GM12878 (cell line): Measurements from ENCODE around the gene PRDM15. TPM values are rescaled to one million over a fixed set of nuclear protein-coding genes. Genes with fewer than 3 reads are reported as not detected.

Experiments
- ATF7 ChIP-seq: fragments of 450-650 bp; IDR thresholded peaks from 2 replicates; pipeline ENCODE4 v1.6.1; 2016; ENCODE audit warnings: low read depth, mild to moderate bottlenecking
- CBFB ChIP-seq: IDR thresholded peaks from 2 replicates; pipeline ENCODE4 v1.6.1; 2016; ENCODE audit warnings: antibody characterized with exemption, low read depth
- CEBPB ChIP-seq, 2 experiments: fragments of 150-350 bp in 1 of 2; IDR thresholded peaks; 2 replicates each; pipeline ENCODE4 v1.6.1; 2012 to 2014; ENCODE audit warnings: low read depth in 2 of 2, low read length in 2 of 2, borderline replicate concordance in 1 of 2, inconsistent platforms in 1 of 2
- CHD2 ChIP-seq: IDR thresholded peaks from 2 replicates; pipeline ENCODE4 v1.6.1; 2011; ENCODE audit warnings: low read depth, low read length, improper control_type of control experiment, borderline replicate concordance
- EED ChIP-seq: sonication (generic); IDR thresholded peaks from 2 replicates; pipeline ENCODE4 v1.6.1; 2016; ENCODE audit warnings: antibody characterized with exemption, low read depth
- ETV6 ChIP-seq, 2 experiments: fragments of 450-650 bp in 1 of 2; IDR thresholded peaks in 1 of 2; conservative IDR thresholded peaks in 1 of 2; 2 replicates each; pipeline ENCODE4 v1.6.1; 2014; ENCODE audit warnings: antibody characterized with exemption in 1 of 2, borderline replicate concordance in 1 of 2, low read depth in 1 of 2, mild to moderate bottlenecking in 1 of 2, moderate library complexity in 1 of 2
- FOXK2 ChIP-seq: fragments of 450-650 bp; IDR thresholded peaks from 2 replicates; pipeline ENCODE4 v1.6.1; 2017; ENCODE audit warnings: mild to moderate bottlenecking, moderate library complexity
- NR2C2 ChIP-seq: IDR thresholded peaks from 2 replicates; pipeline ENCODE4 v1.6.1; 2011; ENCODE audit warnings: borderline replicate concordance, low read depth; ENCODE audit not compliant: control insufficient read depth, insufficient read length
- NRF1 ChIP-seq: conservative IDR thresholded peaks from 2 replicates; pipeline ENCODE4 v1.6.1; 2011; ENCODE audit warnings: mild to moderate bottlenecking, low read depth, low read length, improper control_type of control experiment
- POLR2A ChIP-seq: IDR thresholded peaks from 2 replicates; pipeline ENCODE4 v1.6.1; 2011; ENCODE audit warnings: low read depth, mild to moderate bottlenecking, low read length
- SPI1 ChIP-seq: IDR thresholded peaks from 2 replicates; pipeline ENCODE4 v1.6.1; 2011; ENCODE audit warnings: low read depth, mild to moderate bottlenecking, low read length, moderate library complexity, borderline replicate concordance; ENCODE audit not compliant: insufficient read depth
- ZNF384 ChIP-seq: IDR thresholded peaks from 2 replicates; pipeline ENCODE4 v1.6.1; 2012; ENCODE audit warnings: low read depth, mild to moderate bottlenecking, low read length, improper control_type of control experiment, borderline replicate concordance
- ZSCAN29 ChIP-seq: fragments of 450-650 bp; IDR thresholded peaks from 2 replicates; pipeline ENCODE4 v1.6.1; 2017; ENCODE audit warnings: mild to moderate bottlenecking, moderate library complexity
- polyA plus RNA-seq, 11 experiments: library from polyadenylated mRNA; depleted of rRNA in 4 of 11; unstranded in 6 of 11; stranded (reverse) in 5 of 11; fragments of >200 nt; fragmentation: Nextera tagmentation in 4 of 11; fragmentation: Illumina TruSeq in 1 of 11; extraction: Ambion mirVana in 4 of 11; extraction: Trizol in 1 of 11; gene quantifications; 1 replicate in 1 of 11; 2 replicates in 10 of 11; pipeline versions ENCODE4 v1.2.1 to v1.2.3, GENCODE V29; 2011 to 2016; ENCODE audit warnings: inconsistent platforms in 2 of 11, missing spikeins in 2 of 11, low read depth in 1 of 11
- total RNA-seq, 4 experiments: library from RNA; depleted of rRNA in 3 of 4; stranded (reverse); fragments of >200 nt in 3 of 4; fragmentation: Illumina TruSeq in 1 of 4; extraction: Trizol in 1 of 4; gene quantifications; 2 replicates each; pipeline versions ENCODE4 v1.2.1 to v1.2.3, GENCODE V29; 2013 to 2021
- TF ChIP-seq, protein P1 (sequence below): fragments of 450-650 bp; IDR thresholded peaks from 2 replicates; pipeline ENCODE4 v1.6.1; 2018; ENCODE audit warnings: borderline replicate concordance, mild to moderate bottlenecking; ENCODE audit not compliant: partially characterized antibody
- TF ChIP-seq, protein P2 (sequence below): IDR thresholded peaks from 2 replicates; pipeline ENCODE4 v1.6.1; 2012; ENCODE audit warnings: low read depth, low read length, improper control_type of control experiment
- TF ChIP-seq, protein P3 (sequence below): fragments of 450-650 bp; formaldehyde crosslinking; IDR thresholded peaks from 2 replicates; pipeline ENCODE4 v1.4.0; 2022; ENCODE audit warnings: mild to moderate bottlenecking, moderate library complexity
- TF ChIP-seq, protein P4 (sequence below): fragments of 150-350 bp; IDR thresholded peaks from 2 replicates; pipeline ENCODE4 v1.6.1; 2016; ENCODE audit warnings: low read depth, low read length
- TF ChIP-seq, protein P5 (sequence below): fragments of 450-650 bp; conservative IDR thresholded peaks from 2 replicates; pipeline ENCODE4 v1.6.1; 2017; ENCODE audit warnings: mild to moderate bottlenecking, moderate library complexity

Gene PRDM15
- total and polyA plus RNA-seq, 10 of the 15 experiments (the other 5 are each of a cell fraction or from before 2014, with no cell fraction given), result 2.2 to 16.0 (median 8.6) TPM

DNA sequence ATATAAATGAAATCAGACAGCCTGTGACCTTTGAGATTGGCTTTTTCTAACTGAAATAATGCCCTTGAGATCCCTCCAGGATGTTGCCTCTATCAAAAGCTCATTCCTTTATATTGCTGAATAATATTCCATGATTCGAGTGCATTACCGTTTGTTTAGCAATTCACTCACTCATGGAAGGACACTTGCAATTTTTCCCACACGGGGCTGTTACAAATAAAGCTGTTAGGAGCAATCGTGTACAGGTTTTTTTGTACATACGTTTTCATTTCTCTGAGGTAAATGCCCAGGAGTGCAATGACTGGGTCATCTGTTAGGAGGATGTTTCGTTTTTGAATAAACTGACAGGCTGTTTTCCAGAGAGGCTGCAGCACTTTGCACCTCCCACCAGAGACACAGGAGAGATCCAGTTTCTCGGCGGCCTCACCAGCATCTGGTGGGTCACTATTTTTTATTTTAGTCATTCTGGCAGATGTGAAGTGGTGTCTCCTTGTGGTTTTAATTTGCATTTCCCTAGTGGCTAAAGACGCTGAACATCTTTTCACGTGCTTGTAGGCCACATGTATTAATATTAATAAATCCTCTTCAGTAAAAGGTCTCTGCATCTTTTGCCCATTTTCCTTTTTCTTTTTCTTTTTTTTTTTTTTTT, 11.0 kb downstream of the PRDM15 start (continued):
- TF ChIP-seq, protein P1, sequence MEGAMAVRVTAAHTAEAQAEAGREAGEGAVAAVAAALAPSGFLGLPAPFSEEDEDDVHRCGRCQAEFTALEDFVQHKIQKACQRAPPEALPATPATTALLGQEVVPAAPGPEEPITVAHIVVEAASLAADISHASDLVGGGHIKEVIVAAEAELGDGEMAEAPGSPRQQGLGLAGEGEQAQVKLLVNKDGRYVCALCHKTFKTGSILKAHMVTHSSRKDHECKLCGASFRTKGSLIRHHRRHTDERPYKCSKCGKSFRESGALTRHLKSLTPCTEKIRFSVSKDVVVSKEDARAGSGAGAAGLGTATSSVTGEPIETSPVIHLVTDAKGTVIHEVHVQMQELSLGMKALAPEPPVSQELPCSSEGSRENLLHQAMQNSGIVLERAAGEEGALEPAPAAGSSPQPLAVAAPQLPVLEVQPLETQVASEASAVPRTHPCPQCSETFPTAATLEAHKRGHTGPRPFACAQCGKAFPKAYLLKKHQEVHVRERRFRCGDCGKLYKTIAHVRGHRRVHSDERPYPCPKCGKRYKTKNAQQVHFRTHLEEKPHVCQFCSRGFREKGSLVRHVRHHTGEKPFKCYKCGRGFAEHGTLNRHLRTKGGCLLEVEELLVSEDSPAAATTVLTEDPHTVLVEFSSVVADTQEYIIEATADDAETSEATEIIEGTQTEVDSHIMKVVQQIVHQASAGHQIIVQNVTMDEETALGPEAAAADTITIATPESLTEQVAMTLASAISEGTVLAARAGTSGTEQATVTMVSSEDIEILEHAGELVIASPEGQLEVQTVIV, result no peak
- TF ChIP-seq EED (peak; percentile 74), CBFB (peak; percentile 54; the same call in 1 of the 2 replicates), FOXK2 (no peak), CEBPB (IDR thresholded peaks at IDR 0.05; ENCODE audit: borderline replicate concordance in 1 of 2, low read depth in 2 of 2, low read length in 2 of 2) (peak in 1 of 2 experiments; percentile 45; a peak in 1 of 4 replicates), ATF7 (peak; percentile 61), ETV6 (conservative IDR thresholded peaks at IDR 0.05 in 1 of 2, IDR thresholded peaks at IDR 0.05 in 1 of 2; ENCODE audit: borderline replicate concordance in 1 of 2, low read depth in 1 of 2) (peak in 1 of 2 experiments; percentile 62; a peak in 1 of 4 replicates), POLR2A (0 out of 2 replicates have a peak, but pooled peaks have one; percentile 23), ZSCAN29 (no peak), CHD2 (no peak), SPI1 (no peak), ZNF384 (no peak), NRF1 (no peak), NR2C2 (no peak)
- TF ChIP-seq, protein P2, sequence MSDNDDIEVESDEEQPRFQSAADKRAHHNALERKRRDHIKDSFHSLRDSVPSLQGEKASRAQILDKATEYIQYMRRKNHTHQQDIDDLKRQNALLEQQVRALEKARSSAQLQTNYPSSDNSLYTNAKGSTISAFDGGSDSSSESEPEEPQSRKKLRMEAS, result 0 out of 2 replicates have a peak, but pooled peaks have one; percentile 32
- TF ChIP-seq, protein P3, sequence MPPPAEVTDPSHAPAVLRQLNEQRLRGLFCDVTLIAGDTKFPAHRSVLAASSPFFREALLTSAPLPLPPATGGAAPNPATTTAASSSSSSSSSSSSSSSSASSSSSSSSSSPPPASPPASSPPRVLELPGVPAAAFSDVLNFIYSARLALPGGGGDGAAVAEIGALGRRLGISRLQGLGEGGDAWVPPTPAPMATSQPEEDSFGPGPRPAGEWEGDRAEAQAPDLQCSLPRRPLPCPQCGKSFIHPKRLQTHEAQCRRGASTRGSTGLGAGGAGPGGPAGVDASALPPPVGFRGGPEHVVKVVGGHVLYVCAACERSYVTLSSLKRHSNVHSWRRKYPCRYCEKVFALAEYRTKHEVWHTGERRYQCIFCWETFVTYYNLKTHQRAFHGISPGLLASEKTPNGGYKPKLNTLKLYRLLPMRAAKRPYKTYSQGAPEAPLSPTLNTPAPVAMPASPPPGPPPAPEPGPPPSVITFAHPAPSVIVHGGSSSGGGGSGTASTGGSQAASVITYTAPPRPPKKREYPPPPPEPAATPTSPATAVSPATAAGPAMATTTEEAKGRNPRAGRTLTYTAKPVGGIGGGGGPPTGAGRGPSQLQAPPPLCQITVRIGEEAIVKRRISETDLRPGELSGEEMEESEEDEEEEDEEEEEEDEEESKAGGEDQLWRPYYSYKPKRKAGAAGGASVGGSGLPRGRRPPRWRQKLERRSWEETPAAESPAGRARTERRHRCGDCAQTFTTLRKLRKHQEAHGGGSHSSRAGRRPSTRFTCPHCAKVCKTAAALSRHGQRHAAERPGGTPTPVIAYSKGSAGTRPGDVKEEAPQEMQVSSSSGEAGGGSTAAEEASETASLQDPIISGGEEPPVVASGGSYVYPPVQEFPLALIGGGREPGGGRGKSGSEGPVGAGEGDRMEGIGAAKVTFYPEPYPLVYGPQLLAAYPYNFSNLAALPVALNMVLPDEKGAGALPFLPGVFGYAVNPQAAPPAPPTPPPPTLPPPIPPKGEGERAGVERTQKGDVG (CRISPR knock-in tag), result no peak
- TF ChIP-seq, protein P4, sequence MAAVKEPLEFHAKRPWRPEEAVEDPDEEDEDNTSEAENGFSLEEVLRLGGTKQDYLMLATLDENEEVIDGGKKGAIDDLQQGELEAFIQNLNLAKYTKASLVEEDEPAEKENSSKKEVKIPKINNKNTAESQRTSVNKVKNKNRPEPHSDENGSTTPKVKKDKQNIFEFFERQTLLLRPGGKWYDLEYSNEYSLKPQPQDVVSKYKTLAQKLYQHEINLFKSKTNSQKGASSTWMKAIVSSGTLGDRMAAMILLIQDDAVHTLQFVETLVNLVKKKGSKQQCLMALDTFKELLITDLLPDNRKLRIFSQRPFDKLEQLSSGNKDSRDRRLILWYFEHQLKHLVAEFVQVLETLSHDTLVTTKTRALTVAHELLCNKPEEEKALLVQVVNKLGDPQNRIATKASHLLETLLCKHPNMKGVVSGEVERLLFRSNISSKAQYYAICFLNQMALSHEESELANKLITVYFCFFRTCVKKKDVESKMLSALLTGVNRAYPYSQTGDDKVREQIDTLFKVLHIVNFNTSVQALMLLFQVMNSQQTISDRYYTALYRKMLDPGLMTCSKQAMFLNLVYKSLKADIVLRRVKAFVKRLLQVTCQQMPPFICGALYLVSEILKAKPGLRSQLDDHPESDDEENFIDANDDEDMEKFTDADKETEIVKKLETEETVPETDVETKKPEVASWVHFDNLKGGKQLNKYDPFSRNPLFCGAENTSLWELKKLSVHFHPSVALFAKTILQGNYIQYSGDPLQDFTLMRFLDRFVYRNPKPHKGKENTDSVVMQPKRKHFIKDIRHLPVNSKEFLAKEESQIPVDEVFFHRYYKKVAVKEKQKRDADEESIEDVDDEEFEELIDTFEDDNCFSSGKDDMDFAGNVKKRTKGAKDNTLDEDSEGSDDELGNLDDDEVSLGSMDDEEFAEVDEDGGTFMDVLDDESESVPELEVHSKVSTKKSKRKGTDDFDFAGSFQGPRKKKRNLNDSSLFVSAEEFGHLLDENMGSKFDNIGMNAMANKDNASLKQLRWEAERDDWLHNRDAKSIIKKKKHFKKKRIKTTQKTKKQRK, result no peak
- TF ChIP-seq, protein P5, sequence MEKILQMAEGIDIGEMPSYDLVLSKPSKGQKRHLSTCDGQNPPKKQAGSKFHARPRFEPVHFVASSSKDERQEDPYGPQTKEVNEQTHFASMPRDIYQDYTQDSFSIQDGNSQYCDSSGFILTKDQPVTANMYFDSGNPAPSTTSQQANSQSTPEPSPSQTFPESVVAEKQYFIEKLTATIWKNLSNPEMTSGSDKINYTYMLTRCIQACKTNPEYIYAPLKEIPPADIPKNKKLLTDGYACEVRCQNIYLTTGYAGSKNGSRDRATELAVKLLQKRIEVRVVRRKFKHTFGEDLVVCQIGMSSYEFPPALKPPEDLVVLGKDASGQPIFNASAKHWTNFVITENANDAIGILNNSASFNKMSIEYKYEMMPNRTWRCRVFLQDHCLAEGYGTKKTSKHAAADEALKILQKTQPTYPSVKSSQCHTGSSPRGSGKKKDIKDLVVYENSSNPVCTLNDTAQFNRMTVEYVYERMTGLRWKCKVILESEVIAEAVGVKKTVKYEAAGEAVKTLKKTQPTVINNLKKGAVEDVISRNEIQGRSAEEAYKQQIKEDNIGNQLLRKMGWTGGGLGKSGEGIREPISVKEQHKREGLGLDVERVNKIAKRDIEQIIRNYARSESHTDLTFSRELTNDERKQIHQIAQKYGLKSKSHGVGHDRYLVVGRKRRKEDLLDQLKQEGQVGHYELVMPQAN, result no peak
